ENCODE results near the gene HIF1A. TPM values are rescaled to one million over a fixed set of nuclear protein-coding genes. Genes with fewer than 3 reads are reported as not detected.
A peak's percentile ranks its signal among the peaks of the same experiment; 100 is the strongest.
"Not testable (repeated sequence)": the region's sequence is repeated elsewhere in the genome, so short reads cannot be mapped to it uniquely, and the experiment has no call there.

HIF1A gene
- total and polyA plus RNA-seq, 11 donors = 12.8 to 157 (median 72.8) TPM

- Histone ChIP-seq H3K36me3 (no peaks in the 10 kb centered on the region), H3K27ac (peak overlapping the region in 1 of 12 donors; percentile 43), H3K4me1 (peaks cover 0 to 18% (median 8%) of the 10 kb centered on the region in 12 donors), H3K27me3 (no peaks in the 10 kb centered on the region), H3K4me3 (no peak overlapping the region), H3K9me3 (no peaks in the 10 kb centered on the region)
- intact Hi-C loops (cut with DNase I) = loop anchor here in 1 of 10 donors (5.0 kb wide), 1 partner anchor 66 kb away; no protein-coding TSS in a partner anchor
- TF ChIP-seq CTCF (IDR thresholded peaks at IDR 0.05) (no peak), POLR2A (IDR thresholded peaks at IDR 0.05) (no peak)
- WGBS, 4 donors = 17 to 34% (median 19%) methylated on average over 6 of the region's 6 CpGs
- peak in 3 of 5 donors; percentile 32 to 60 (median 51) for DNase-seq
- ATAC-seq = peak in 2 of 4 donors; percentile 50 to 93
Observed at GRCh38 chr14:61653507-61653906, 41.8 kb upstream of the HIF1A start.

GRCh38 chr14:61654026-61654425, 41.3 kb upstream of the HIF1A start:
- WGBS, 4 donors = 70 to 81% (median 76%) methylated on average over 1 of the region's 1 CpG

GRCh38 chr14:61655777-61656176, 39.5 kb upstream of the HIF1A start:
- no peaks in the 10 kb centered on the region for H3K27me3 ChIP-seq
- peaks cover 0 to 30% (median 8%) of the 10 kb centered on the region in 12 donors for H3K4me1 ChIP-seq
- H3K9me3 ChIP-seq = no peaks in the 10 kb centered on the region
- no peak overlapping the region for H3K4me3 ChIP-seq
- 85 to 94% (median 89%) methylated on average over 3 of the region's 3 CpGs for WGBS, 4 donors
- TF ChIP-seq POLR2A (IDR thresholded peaks at IDR 0.05) (no peak), CTCF (IDR thresholded peaks at IDR 0.05) (no peak)
- ATAC-seq (no peak), DNase-seq (no peak)
- intact Hi-C loops (cut with DNase I) = no loop called here
- no peak overlapping the region for H3K27ac ChIP-seq
- H3K36me3 ChIP-seq = no peaks in the 10 kb centered on the region

More at GRCh38 chr14:61654026-61654425, 41.3 kb upstream of the HIF1A start:
- no peaks in the 10 kb centered on the region for H3K27me3 ChIP-seq
- peak overlapping the region in 1 of 12 donors; percentile 43 for H3K27ac ChIP-seq
- H3K9me3 ChIP-seq = no peaks in the 10 kb centered on the region
- H3K4me3 ChIP-seq = no peak overlapping the region
- DNase-seq = no peak
- no peaks in the 10 kb centered on the region for H3K36me3 ChIP-seq
- no peak for TF ChIP-seq POLR2A (IDR thresholded peaks at IDR 0.05)
- TF ChIP-seq CTCF (IDR thresholded peaks at IDR 0.05) = no peak
- intact Hi-C loops (cut with DNase I) = loop anchor here in 1 of 10 donors (5.0 kb wide), 1 partner anchor 67 kb away; no protein-coding TSS in a partner anchor
- no peak for ATAC-seq
- H3K4me1 ChIP-seq = peaks cover 0 to 18% (median 8%) of the 10 kb centered on the region in 12 donors

- Histone ChIP-seq H3K4me1 (peaks cover 0 to 36% (median 10%) of the 10 kb centered on the region in 12 donors), H3K9me3 (no peaks in the 10 kb centered on the region), H3K27ac (no peak overlapping the region), H3K4me3 (no peak overlapping the region), H3K36me3 (no peaks in the 10 kb centered on the region), H3K27me3 (no peaks in the 10 kb centered on the region)
- TF ChIP-seq CTCF (IDR thresholded peaks at IDR 0.05) = no peak
- 94 to 97% (median 97%) methylated on average over 4 of the region's 4 CpGs for WGBS, 4 donors
- ATAC-seq = no peak
- intact Hi-C loops (cut with DNase I) = no loop called here
- DNase-seq = no peak
Observed at GRCh38 chr14:61656341-61656740, 39.0 kb upstream of the HIF1A start.

DNA sequence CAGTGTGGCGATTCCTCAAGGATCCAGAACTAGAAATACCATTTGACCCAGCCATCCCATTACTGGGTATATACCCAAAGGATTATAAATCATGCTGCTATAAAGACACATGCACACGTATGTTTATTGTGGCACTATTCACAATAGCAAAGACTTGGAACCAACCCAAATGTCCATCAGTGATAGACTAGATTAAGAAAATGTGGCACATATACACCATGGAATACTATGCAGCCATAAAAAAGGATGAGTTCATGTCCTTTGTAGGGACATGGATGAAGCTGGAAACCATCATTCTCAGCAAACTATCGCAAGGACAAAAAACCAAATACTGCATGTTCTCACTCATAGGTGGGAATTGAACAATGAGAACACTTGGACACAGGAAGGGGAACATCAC, 37.2 kb upstream of the HIF1A start:
- DNase-seq; H3K9me3 ChIP-seq; H3K4me3 ChIP-seq; H3K27me3 ChIP-seq; H3K36me3 ChIP-seq; intact Hi-C loops (cut with DNase I); H3K27ac ChIP-seq; ATAC-seq: not testable (repeated sequence)
- WGBS, 4 donors = 88 to 100% (median 98%) methylated on average over 1 to 2 of the region's 3 CpGs
- peaks cover 0 to 48% (median 12%) of the 10 kb centered on the region in 12 donors for H3K4me1 ChIP-seq

Measured in heart left ventricle (tissue), 16 donors.